Caco-2 (cell line): Measurements from ENCODE around the gene ABCD4. TPM values are rescaled to one million over a fixed set of nuclear protein-coding genes. Genes with fewer than 3 reads are reported as not detected.

Source experiments
- BruUV-seq: library from RNA; stranded (reverse); fragments of 400-500 nt; replicated peaks from 2 replicates; lab custom pipeline; 2021; lab: Mats Ljungman, UMichigan
- CTCF ChIA-PET: fragments of 300-600 bp; sonication (Branson Sonifier 250); formaldehyde crosslinking; loops from one replicate; lab custom pipeline; 2022; ENCODE audit warnings: antibody characterized with exemption; lab: Charles Lee
- POLR2A ChIA-PET: fragments of 300-600 bp; sonication (Branson Sonifier 250); formaldehyde crosslinking; loops from one replicate; lab custom pipeline; 2022; ENCODE audit warnings: antibody characterized with exemption; lab: Charles Lee
- DNase-seq, 2 experiments: peaks; one replicate each; pipeline versions ENCODE4 v3.0.0 to v3.0.0-alpha.2; 2020 to 2022
- H3K27me3 ChIP-seq: replicated peaks from 2 replicates; pipeline ENCODE4 v1.6.0; 2011; ENCODE audit warnings: low read length; ENCODE audit not compliant: control insufficient read depth, insufficient read depth
- H3K36me3 ChIP-seq: 2 replicates; pipeline ENCODE4 v1.5.1; 2011; ENCODE audit warnings: low read length; ENCODE audit not compliant: control insufficient read depth, insufficient read depth
- H3K4me1 ChIP-seq: fragments of 250-450 bp; sonication (Bioruptor Pico); 2 replicates; pipeline ENCODE4 v1.5.1; 2020; ENCODE audit warnings: mild to moderate bottlenecking
- H3K4me3 ChIP-seq: 2 replicates; pipeline ENCODE4 v1.5.1; 2011; ENCODE audit warnings: low read depth, mild to moderate bottlenecking, control low read depth, low read length
- H3K9me3 ChIP-seq: fragments of 250-450 bp; sonication (Bioruptor Pico); 2 replicates; pipeline ENCODE4 v1.5.1; 2020; ENCODE audit warnings: mild to moderate bottlenecking, moderate library complexity
- H3K27ac Mint-ChIP-seq: one replicate; pipeline ENCODE4 v1.8.0; 2022; ENCODE audit warnings: mixed read lengths; ENCODE audit not compliant: unreplicated experiment
- H3K27me3 Mint-ChIP-seq: one replicate; pipeline ENCODE4 v1.8.0; 2022; ENCODE audit warnings: mixed read lengths; ENCODE audit not compliant: insufficient read depth, unreplicated experiment
- H3K36me3 Mint-ChIP-seq: one replicate; pipeline ENCODE4 v1.8.0; 2022; ENCODE audit warnings: mild to moderate bottlenecking, mixed read lengths; ENCODE audit not compliant: insufficient read depth, unreplicated experiment
- H3K4me1 Mint-ChIP-seq: one replicate; pipeline ENCODE4 v1.8.0; 2022; ENCODE audit warnings: low read depth, mixed read lengths; ENCODE audit not compliant: unreplicated experiment
- H3K4me3 Mint-ChIP-seq: one replicate; pipeline ENCODE4 v1.8.0; 2022; ENCODE audit warnings: mild to moderate bottlenecking, moderate library complexity, mixed read lengths; ENCODE audit not compliant: unreplicated experiment
- H3K9me3 Mint-ChIP-seq: one replicate; pipeline ENCODE4 v1.8.0; 2022; ENCODE audit warnings: mixed read lengths; ENCODE audit not compliant: unreplicated experiment
- CTCF ChIP-seq, 2 experiments: fragments of 200-600 bp in 1 of 2; IDR thresholded peaks; 1 replicate in 1 of 2; 2 replicates in 1 of 2; pipeline versions ENCODE4 v1.5.1 to v1.8.0; 2011 to 2022; ENCODE audit warnings: antibody characterized with exemption in 1 of 2, control low read depth in 1 of 2, inconsistent platforms in 1 of 2, low read depth in 1 of 2, low read length in 1 of 2, mild to moderate bottlenecking in 1 of 2, moderate library complexity in 1 of 2; ENCODE audit not compliant: insufficient read depth in 1 of 2, severe bottlenecking in 1 of 2, unreplicated experiment in 1 of 2
- intact Hi-C: fragments of 100-400 bp; cut with micrococcal nuclease; formaldehyde crosslinking; loops from one replicate; pipeline ENCODE4 v1.10.0; 2022; ENCODE audit not compliant: unreplicated experiment
- total RNA-seq: library from RNA; stranded (reverse); gene quantifications from 2 replicates; pipeline ENCODE4 v1.2.3, GENCODE V29; 2022

The ABCD4 gene
- total RNA-seq, 1 experiment from 2014 or later, result 82.1 TPM

GRCh38 chr14:74314576-74314975 lies 11.8 kb upstream of the ABCD4 start:
- TF ChIP-seq CTCF (IDR thresholded peaks at IDR 0.05; ENCODE audit: insufficient read depth in 1 of 2, low read depth in 1 of 2, low read length in 1 of 2, severe bottlenecking in 1 of 2, unreplicated experiment in 1 of 2), result no peak
- Histone ChIP-seq H3K36me3 (no peaks in the 10 kb centered on the region), H3K4me1 (no peaks in the 10 kb centered on the region), H3K4me3 (no peak overlapping the region), H3K27me3 (no peaks in the 10 kb centered on the region), H3K9me3 (no peaks in the 10 kb centered on the region)
- Mint-ChIP-seq H3K4me3 (no peak overlapping the region), H3K27ac (no peak overlapping the region), H3K4me1 (no peaks in the 10 kb centered on the region), H3K9me3 (no peaks in the 10 kb centered on the region), H3K36me3 (no peaks in the 10 kb centered on the region), H3K27me3 (no peaks in the 10 kb centered on the region)
- no TSS peak for BruUV-seq
- CTCF ChIA-PET, result no interaction called here
- intact Hi-C loops, result no loop called here
- DNase-seq, result no peak
- POLR2A ChIA-PET, result no interaction called here

DNA sequence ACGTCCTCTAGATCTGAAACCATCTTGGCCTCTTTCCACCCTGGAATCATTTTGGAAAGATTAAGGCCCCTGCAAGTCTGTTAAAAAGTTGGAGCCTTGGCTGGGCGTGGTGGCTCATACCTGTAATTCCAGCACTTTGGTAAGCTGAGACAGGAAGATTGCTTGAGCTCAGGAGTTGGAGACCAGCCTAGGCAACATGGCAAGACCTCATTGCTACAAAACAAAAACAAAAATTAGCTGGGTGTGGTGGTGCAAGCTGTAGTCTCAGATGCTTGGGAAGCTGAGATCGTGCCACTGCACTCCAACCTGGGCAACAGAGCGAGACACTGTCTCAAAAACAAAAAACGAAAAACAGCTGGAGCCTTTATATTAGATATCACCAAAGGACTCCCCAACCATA lies 10.9 kb upstream of the ABCD4 start:
- POLR2A ChIA-PET, result no interaction called here

DNA sequence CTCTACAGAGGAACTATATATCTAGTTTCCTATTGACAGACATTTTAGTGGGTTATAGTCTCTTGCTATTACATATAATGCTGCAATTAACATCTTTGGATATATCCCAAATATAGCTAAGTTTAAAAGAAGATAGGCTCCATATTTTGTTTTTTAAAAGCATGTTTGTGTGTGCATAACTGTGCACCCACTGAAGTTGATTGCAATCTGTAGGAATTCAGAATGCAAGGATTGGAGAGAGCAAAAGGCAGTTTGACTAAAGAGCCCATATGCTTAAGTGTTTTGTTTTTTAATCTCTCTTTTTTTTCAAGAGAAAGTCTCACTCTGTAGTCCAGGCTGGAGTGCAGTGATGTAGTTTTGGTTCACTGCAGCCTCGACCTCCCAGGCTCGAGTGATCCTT lies 9.4 kb upstream of the ABCD4 start:
- TF ChIP-seq CTCF (IDR thresholded peaks at IDR 0.05; ENCODE audit: insufficient read depth in 1 of 2, low read depth in 1 of 2, low read length in 1 of 2, severe bottlenecking in 1 of 2, unreplicated experiment in 1 of 2), result no peak
- Histone ChIP-seq H3K4me1 (no peaks in the 10 kb centered on the region), H3K27me3 (no peaks in the 10 kb centered on the region), H3K4me3 (no peak overlapping the region), H3K9me3 (no peaks in the 10 kb centered on the region), H3K36me3 (no peaks in the 10 kb centered on the region)
- intact Hi-C loops, result no loop called here
- H3K27me3 Mint-ChIP-seq, result no peaks in the 10 kb centered on the region
- no peak overlapping the region for H3K27ac Mint-ChIP-seq
- no peaks in the 10 kb centered on the region for H3K9me3 Mint-ChIP-seq
- ChIA-PET CTCF (no interaction called here), POLR2A (no interaction called here)
- BruUV-seq, result no TSS peak
- no peaks in the 10 kb centered on the region for H3K36me3 Mint-ChIP-seq
- H3K4me1 Mint-ChIP-seq, result no peaks in the 10 kb centered on the region
- DNase-seq, result no peak
- H3K4me3 Mint-ChIP-seq, result no peak overlapping the region

More for the DNA sequence above, 10.9 kb upstream of the ABCD4 start:
- Mint-ChIP-seq H3K4me3 (no peak overlapping the region), H3K36me3 (no peaks in the 10 kb centered on the region), H3K27me3 (no peaks in the 10 kb centered on the region), H3K9me3 (no peaks in the 10 kb centered on the region), H3K4me1 (no peaks in the 10 kb centered on the region), H3K27ac (no peak overlapping the region)
- CTCF ChIA-PET, result interaction anchor here (1.1 kb wide), 1 partner anchor 11 kb away, joined by 3 read pairs; the partner anchor contains the start of gene ABCD4
- H3K9me3 ChIP-seq, result no peaks in the 10 kb centered on the region
- H3K4me1 ChIP-seq, result no peaks in the 10 kb centered on the region
- no peak for DNase-seq
- TF ChIP-seq CTCF (IDR thresholded peaks at IDR 0.05; ENCODE audit: insufficient read depth in 1 of 2, low read depth in 1 of 2, low read length in 1 of 2, severe bottlenecking in 1 of 2, unreplicated experiment in 1 of 2), result no peak
- no TSS peak for BruUV-seq
- H3K27me3 ChIP-seq, result no peaks in the 10 kb centered on the region
- no peak overlapping the region for H3K4me3 ChIP-seq
- no peaks in the 10 kb centered on the region for H3K36me3 ChIP-seq
- intact Hi-C loops, result no loop called here
